ENCODE results near the gene MDM4.
"Not testable (repeated sequence)": the region's sequence is repeated elsewhere in the genome, so short reads cannot be mapped to it uniquely, and the experiment has no call there.

MDM4 gene

GRCh38 chr1:204493145-204493983, 22.8 kb upstream of the MDM4 start:
- DNase-seq = peak; percentile 24

- peak; percentile 64 for DNase-seq
Measured at GRCh38 chr1:204493984-204494280, 22.3 kb upstream of the MDM4 start.

GRCh38 chr1:204494281-204495077, 21.7 kb upstream of the MDM4 start, which contains the start of gene PIK3C2B:
PIK3C2B (minus strand) TSS chr1:204494805; CDS start chr1:204469802, 25,003 bp downstream.
- peak; percentile 73 for DNase-seq

DNA sequence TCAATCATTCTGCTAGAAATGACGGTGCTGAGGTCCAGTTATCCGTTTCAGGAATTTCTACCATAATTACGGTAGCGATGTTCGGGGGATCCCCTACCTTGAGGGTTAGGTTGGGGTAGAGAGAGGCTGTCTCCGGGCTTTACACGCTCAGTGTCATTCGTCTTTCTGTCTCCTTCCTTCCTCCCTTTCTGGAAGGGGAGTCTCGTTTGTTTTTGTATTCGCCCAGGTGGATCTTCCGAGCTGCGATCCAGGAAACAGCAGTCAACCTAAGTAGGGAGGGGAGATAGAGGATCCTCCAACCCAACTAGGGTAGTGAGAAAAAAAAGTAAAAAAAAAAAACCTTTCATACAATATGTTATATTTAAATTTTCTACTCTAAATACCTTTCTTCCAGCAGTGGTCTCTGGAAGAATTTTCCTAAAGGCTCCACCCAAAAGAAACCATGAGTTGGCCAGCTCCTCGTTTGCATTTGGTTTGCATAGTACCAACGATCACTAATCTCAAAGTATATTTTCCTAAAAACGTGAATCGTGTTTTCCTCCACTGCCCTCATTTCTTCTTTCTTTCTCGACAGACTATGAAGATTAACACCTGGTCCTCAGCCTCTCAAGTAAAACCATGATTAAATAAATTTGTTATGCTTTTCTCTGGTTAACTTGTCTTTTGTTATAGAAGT, 21.0 kb upstream of the MDM4 start:
- DNase-seq = no peak

DNA sequence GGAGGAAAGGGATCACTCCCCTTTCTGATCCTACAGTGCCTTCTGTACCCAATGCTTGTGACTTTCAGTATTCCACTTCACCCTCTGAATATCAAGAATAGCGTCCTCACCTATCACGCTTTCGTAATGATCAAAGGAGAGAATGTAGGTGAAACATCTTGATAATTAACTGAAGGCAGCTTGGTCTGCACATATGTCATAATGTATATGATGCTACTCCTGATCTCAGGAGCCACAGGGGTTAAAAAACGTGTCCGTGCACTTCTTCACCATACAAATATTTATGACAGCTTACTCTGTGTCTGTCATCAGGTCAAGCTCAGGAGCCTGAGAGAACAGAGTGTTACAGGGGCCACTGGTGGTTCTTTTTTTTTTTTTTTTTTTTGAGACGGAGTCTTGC, 20.4 kb upstream of the MDM4 start:
- no peak for DNase-seq

DNA sequence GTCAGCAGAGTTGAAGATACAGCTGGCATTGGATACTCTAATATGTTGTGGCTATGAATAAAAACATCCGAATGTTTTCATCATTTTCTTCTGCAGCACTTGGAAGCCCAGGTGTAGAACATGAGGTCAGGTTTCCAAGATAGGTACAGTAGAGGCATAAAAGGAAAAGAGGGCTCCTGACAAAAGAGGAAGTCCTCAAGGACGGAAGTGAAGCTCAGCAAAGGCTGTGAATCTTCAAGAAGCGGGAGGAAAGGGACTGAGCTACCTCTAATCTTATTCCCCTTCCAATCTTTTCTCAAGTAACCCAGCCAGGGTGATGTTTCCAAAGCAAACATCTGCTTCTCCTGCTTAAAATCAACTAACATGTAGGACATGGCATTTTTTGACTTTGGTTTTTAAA, 17.2 kb upstream of the MDM4 start:
- DNase-seq = no peak

- no peak for DNase-seq
Measured at GRCh38 chr1:204499511-204500468, 16.4 kb upstream of the MDM4 start.

GRCh38 chr1:204502241-204502640, 14.0 kb upstream of the MDM4 start:
- DNase-seq = no peak

DNA sequence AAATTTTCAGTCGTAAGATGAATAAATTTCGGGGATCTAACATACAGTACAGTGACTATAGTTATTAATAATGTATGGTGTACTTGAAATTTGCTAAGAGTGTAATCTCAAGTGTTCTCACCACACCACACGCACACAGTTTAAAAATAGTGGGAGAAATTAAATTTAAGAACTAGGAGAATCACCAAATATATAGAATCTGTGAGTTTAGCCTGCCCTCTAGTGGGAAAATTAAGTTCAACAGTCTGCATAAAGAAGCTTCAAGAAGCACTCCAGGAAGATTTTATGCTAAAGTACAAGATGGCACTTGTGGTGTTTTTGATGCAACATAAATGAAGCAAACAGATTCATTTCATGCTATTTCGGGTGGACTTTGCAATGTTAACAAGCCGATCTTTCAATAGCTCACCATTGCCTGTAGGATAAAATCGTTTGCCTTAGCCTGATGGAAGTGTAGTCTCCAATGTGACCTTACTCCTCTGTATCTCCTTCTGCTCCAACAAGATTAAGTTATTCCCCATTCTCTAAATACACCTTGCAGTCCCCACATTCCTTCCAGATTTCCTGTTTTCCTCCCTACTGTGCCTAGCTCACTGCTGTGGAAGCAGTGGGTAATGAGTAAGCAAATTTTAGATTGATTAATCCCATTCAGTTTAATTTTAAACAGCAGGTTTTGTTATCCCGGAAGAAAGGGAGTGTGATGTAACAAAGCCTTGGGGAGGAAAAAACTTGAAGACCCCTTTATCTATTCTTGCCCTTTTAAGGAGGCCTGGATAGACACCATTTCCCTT, 12.9 kb upstream of the MDM4 start:
- peak; percentile 84 for DNase-seq

DNA sequence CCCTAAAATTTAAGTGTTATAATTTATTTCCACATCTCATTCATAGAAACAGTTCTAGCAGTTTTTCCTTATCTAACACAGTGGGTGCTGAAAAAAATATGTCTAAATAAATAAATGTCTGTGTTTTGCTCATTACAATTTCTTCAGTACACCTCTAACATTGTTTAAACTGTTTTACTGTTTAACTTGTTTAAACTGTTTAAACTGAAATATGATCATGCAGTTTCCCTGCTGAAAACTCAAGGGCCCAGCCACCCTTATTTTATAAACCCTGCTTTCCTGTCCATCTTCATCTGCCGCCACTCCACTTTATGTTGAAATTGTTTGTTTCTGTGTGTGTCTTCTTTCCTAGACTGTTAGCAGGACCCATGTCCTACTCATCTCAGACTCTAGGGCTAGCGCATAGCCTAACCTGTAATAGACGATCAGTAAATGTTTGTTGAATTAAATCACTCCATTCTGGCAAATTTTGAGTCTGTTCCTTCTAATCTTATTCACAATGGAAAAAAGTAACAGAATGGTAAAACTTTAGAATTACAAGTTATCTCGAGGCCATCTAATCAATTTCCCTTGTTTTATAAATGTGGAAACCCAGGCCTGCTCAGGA, 12.2 kb upstream of the MDM4 start:
- DNase-seq = no peak

GRCh38 chr1:204505674-204506200, 10.5 kb upstream of the MDM4 start:
- DNase-seq = no peak

DNA sequence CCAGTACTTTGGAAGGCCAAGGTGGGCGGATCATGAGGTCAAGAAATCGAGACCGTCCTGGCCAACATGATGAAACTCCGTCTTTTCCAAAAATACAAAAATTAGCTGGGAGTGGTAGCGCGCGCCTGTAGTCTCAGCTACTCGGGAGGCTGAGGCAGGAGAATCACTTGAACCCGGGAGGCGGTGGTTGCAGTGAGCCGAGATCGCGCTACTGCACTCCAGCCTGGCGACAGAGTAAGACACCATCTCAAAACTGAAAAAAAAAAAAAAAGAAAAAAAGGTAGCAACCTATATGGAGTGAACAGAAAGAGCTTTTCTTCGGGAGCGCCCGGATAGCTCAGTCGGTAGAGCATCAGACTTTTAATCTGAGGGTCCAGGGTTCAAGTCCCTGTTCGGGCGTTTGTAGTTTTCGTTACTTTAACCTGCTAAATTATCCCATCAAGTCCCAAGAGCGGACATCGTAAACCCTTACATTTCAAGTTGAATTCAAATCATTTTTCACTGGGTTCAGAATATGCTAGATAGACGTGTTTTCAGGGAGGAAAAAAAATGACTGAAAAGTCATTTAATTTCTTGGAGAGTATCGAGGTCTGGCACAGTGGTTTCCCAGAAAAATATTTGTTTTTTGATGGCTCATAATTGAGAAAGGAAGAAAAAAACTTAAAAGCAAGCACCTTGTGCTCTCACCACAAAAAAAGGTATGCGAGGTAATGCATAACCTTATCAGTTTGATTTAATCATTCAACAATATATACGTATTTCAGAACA, 9.8 kb upstream of the MDM4 start:
- peak; percentile 86 for DNase-seq

DNA sequence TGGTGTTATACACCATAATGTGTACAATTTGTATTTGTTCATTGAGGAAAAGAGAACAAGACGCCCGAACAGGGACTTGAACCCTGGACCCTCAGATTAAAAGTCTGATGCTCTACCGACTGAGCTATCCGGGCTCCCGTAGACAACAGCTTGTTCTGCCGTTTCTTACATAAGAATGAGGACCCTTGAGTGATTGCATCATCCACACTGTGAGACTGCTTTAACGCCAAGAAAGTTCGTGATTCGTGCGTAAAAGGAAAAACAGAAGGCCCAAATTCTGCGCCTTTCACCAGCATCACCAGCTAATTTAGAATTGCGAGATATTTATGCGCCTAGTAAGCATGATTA, 9.3 kb upstream of the MDM4 start:
- peak; percentile 96 for DNase-seq

DNA sequence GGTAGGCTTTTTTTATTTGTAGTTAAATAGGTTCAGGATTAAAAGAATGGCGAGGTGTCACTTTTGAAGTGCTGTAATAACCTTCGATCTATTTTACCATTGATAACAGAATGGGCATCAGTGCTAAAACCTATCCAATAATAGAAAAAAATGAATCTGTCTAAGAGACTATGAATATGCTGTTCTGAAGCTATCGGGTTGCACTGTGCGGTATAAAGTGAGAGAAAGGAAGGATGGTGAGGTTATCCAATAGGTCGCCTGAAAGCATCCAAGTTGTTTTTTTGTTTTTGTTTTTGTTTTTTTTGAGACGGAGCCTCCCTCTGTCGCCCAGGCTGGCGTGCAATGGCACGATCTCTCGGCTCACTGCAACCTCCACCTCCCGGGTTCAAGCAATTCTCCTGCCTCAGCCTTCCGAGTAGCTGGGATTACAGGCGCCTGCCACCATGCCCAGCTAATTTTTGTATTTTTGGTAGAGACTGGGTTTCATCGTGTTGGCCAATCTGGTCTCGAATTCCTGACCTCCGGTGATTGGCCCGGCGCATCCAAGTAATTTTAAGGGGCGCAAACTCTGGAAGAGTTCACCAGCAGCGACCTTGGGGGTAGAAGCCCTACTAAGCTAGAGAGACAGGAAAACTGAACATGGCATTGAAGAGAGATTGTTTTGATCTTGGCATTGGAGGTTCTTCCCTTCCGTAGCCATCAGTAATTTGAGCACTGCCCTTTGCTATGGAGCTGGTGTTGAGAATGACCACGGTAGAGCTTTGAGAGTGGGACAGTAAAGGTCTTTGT, 8.7 kb upstream of the MDM4 start:
- peak; percentile 55 for DNase-seq

DNA sequence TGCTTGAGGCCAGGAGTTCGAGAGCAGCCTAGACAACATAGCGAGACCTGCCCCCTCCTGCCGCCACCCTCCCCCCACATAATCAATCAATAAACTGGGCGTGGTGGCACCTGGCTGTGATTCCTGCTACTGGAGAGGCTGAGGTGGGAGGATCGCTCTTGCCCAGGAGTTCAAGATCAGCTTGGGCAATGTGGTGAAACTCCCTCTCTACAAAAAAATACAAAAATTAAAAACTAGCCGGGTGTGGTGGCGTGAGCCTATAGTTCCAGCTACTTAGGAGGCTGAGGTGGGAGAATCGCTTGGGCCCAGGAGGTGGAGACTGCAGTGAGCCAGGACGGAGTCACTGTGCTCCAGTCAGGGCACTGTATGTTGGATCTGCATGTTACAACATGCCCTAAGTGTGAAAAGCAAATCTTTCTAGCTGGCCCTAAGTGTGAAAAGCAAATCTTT, 7.0 kb upstream of the MDM4 start:
- DNase-seq = no peak

GRCh38 chr1:204511366-204511765, 4.8 kb upstream of the MDM4 start:
- peak; percentile 50 for DNase-seq

DNA sequence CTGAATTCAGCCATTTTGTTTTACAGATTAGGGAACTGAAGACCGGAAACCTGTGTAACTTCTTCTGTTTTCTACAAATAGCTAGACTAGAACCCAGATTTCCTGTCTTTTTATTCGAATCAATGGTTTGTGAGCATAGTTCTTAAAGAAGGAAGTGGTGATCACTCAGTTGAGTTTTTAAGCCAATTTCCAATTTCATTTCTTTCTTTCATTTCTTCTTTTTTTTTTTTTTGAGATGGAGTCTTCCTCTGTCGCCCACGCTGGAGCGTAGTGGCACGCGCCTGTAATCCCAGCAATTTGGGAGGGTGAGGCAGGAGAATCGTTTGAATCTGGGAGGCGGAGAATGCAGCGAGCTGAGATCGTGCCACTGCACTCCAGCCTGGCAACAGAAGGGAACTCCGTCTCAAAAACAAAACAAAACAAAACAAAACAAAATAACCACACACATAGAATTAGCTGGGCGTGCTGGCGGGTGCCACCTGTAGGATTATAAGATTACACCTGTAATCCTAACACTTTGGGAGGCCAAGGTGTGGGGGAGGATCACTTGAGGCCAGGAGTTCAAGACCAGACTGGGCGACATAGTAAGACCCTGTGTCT, 3.0 kb upstream of the MDM4 start:
- DNase-seq = peak; percentile 85

- DNase-seq = no peak
Measured at GRCh38 chr1:204514828-204515227, 1.4 kb upstream of the MDM4 start.

DNA sequence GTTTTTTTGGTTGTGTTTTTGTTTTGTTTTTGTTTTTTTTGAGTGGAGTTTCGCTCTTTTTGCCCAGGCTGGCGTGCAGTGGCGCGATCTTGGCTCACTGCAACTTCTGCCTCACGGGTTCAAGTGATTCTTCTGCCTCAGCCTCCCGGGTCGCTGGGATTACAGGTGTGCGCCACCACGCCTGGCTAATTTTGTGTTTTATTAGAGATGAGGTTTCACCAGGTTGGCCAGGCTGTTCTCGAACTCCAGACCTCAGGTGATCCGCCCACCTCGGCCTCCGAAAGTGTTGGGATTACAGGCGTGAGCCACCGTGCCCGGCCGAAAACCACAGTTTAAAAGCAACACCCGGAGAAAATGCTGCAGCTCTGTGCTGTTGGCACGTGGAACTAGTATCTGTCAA, 1.2 kb downstream of the MDM4 start:
- not testable (repeated sequence) for DNase-seq

Data from CD4-positive, alpha-beta T cell treated with Interleukin-10 for 1 hour (primary cell).